Inflammatory macrophage treated with lipopolysaccharide for 1 hour (primary cell): ENCODE data around the gene P4HA2.

Experiments used
- DNase-seq, 2 donors: peaks; one replicate each; pipeline ENCODE4 v3.0.0-alpha.2; 2020 to 2022

The P4HA2 gene

GRCh38 chr5:132264546-132265335, 37.1 kb upstream of the P4HA2 start:
- DNase-seq = no peak

GRCh38 chr5:132263548-132264261, 36.1 kb upstream of the P4HA2 start:
- peak; percentile 13 to 53 for DNase-seq

- DNase-seq = no peak
Measured at GRCh38 chr5:132262882-132263547, 35.4 kb upstream of the P4HA2 start.

- DNase-seq = no peak
Measured at GRCh38 chr5:132261881-132262845, 34.5 kb upstream of the P4HA2 start.

GRCh38 chr5:132260714-132261551, 33.3 kb upstream of the P4HA2 start:
- peak; percentile 77 to 93 for DNase-seq

- DNase-seq = peak; percentile 24 to 62
Measured at GRCh38 chr5:132260051-132260450, 32.4 kb upstream of the P4HA2 start.

- DNase-seq = no peak
Measured at GRCh38 chr5:132259069-132259851, 31.6 kb upstream of the P4HA2 start.

- DNase-seq = peak; percentile 55 to 60
Measured at GRCh38 chr5:132258102-132259068, 30.7 kb upstream of the P4HA2 start.

- DNase-seq = no peak
Measured at GRCh38 chr5:132257131-132258101, 29.8 kb upstream of the P4HA2 start, which contains the start of gene PDLIM4. Gene PDLIM4 (plus strand): TSS chr5:132257696. CDS start chr5:132257735, 39 bp downstream.

- no peak for DNase-seq
Measured at GRCh38 chr5:132256783-132257130, 29.1 kb upstream of the P4HA2 start.

GRCh38 chr5:132256086-132256782, 28.6 kb upstream of the P4HA2 start:
- no peak for DNase-seq

- no peak for DNase-seq
Measured at GRCh38 chr5:132254321-132254977, 26.8 kb upstream of the P4HA2 start.

- no peak for DNase-seq
Measured at GRCh38 chr5:132253452-132254320, 26.0 kb upstream of the P4HA2 start.

- no peak for DNase-seq
Measured at GRCh38 chr5:132253008-132253441, 25.4 kb upstream of the P4HA2 start.

- DNase-seq = no peak
Measured at GRCh38 chr5:132251220-132251725, 23.6 kb upstream of the P4HA2 start.

GRCh38 chr5:132250547-132250946, 22.9 kb upstream of the P4HA2 start:
- DNase-seq = no peak
